ENCODE data around the gene KRT76.

The KRT76 gene

DNA sequence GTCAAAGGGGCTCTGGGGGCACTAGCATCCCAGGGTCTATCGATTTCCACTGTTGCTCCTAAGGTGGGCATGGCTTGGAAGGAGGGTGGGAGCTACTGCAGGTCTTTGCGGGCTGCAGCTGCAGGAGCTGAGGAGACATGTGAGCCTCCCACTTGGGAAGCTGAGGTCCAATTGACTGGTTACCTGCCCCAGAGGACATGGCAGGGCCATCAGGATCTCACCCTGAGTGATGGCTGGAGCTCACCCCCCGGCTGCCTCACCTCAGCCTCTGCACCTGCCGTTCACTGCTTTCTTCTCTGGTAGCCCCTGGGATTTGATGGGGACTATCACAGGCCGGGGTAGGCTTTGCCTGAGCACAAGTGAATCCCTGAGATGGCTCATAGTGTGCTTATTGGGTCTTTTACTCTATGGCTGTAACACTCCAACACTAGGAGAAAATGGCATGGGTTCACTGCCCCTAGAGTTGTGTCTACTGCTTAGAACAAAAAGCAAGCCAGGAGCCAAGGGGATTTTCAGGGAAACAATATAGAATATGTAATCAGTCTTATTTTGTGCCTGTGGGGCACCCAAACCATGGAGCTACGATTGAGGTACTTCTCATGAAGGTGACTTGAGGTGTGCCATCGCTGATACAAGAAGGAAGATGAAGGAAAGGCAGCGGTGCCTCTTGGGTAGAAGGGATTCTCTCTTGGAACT is 40.0 kb upstream of the KRT76 start:
- TF ChIP-seq, protein P1, sequence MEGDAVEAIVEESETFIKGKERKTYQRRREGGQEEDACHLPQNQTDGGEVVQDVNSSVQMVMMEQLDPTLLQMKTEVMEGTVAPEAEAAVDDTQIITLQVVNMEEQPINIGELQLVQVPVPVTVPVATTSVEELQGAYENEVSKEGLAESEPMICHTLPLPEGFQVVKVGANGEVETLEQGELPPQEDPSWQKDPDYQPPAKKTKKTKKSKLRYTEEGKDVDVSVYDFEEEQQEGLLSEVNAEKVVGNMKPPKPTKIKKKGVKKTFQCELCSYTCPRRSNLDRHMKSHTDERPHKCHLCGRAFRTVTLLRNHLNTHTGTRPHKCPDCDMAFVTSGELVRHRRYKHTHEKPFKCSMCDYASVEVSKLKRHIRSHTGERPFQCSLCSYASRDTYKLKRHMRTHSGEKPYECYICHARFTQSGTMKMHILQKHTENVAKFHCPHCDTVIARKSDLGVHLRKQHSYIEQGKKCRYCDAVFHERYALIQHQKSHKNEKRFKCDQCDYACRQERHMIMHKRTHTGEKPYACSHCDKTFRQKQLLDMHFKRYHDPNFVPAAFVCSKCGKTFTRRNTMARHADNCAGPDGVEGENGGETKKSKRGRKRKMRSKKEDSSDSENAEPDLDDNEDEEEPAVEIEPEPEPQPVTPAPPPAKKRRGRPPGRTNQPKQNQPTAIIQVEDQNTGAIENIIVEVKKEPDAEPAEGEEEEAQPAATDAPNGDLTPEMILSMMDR (IDR thresholded peaks at IDR 0.05; ENCODE audit: borderline replicate concordance, insufficient read depth, low read depth, low read length): no peak
- H3K4me3 ChIP-seq (ENCODE audit: low read depth, low read length): no peak overlapping the region

- TF ChIP-seq, protein P1 (IDR thresholded peaks at IDR 0.05; ENCODE audit: borderline replicate concordance, insufficient read depth, low read depth, low read length): no peak
These were observed 38.8 kb upstream of the KRT76 start for GRCh38 chr12:52815676-52816588.

DNA sequence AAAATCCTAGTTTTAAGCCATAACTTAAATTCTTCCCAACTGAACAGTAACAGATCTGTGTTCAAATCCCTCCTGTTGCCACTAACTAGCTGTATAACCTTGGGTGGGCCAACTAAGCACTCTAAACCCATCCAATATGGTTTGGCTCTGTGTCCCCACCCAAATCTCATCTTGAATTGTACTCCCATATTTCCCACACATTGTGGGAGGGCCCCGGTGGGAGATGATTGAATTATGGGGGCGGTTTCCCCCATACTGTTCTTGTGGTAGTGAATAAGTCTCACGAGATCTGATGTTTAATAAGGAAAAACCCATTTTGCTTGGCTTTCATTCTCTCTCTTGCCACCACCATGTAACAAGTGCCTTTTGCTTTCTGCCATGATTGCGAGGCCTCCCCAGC is 38.0 kb upstream of the KRT76 start:
- TF ChIP-seq, protein P1 (IDR thresholded peaks at IDR 0.05; ENCODE audit: borderline replicate concordance, insufficient read depth, low read depth, low read length): no peak

More at GRCh38 chr12:52815676-52816588, 38.8 kb upstream of the KRT76 start:
- H3K4me3 ChIP-seq (ENCODE audit: low read depth, low read length): no peak overlapping the region

GRCh38 chr12:52814710-52815155 is 37.6 kb upstream of the KRT76 start:
- H3K4me3 ChIP-seq (ENCODE audit: low read depth, low read length): no peak overlapping the region
- TF ChIP-seq, protein P1 (IDR thresholded peaks at IDR 0.05; ENCODE audit: borderline replicate concordance, insufficient read depth, low read depth, low read length): no peak

More for the DNA sequence above, 38.0 kb upstream of the KRT76 start:
- no peak overlapping the region for H3K4me3 ChIP-seq (ENCODE audit: low read depth, low read length)

- H3K4me3 ChIP-seq (ENCODE audit: low read depth, low read length): no peak within 1 kb of the TSS
- TF ChIP-seq, protein P1 (IDR thresholded peaks at IDR 0.05; ENCODE audit: borderline replicate concordance, insufficient read depth, low read depth, low read length): no peak
These were observed 37.0 kb upstream of the KRT76 start, which contains the start of gene KRT4 for GRCh38 chr12:52813885-52814709. TSS of gene KRT4 (minus strand) at chr12:52814116. CDS start at chr12:52814058, 58 bp downstream.

- no peak overlapping the region for H3K4me3 ChIP-seq (ENCODE audit: low read depth, low read length)
- TF ChIP-seq, protein P1 (IDR thresholded peaks at IDR 0.05; ENCODE audit: borderline replicate concordance, insufficient read depth, low read depth, low read length): no peak
These were observed 36.2 kb upstream of the KRT76 start for GRCh38 chr12:52813203-52813819.
